ACHN (cell line): ENCODE data around the gene ALDH3B2.
"Not testable (repeated sequence)": the region's sequence is repeated elsewhere in the genome, so short reads cannot be mapped to it uniquely, and the experiment has no call there.

Source experiments
- DNase-seq: peaks from one replicate; pipeline ENCODE4 v3.0.0-alpha.2; 2015
- in situ Hi-C: cut with HindIII; loops from 2 replicates; pipeline ENCODE4 v1.10.0; 2017; ENCODE audit warnings: low sequenced_read_pairs, low pct_ligation_motif_present, low pct_unique_long_range_greater_than_20kb

ALDH3B2 gene

DNA sequence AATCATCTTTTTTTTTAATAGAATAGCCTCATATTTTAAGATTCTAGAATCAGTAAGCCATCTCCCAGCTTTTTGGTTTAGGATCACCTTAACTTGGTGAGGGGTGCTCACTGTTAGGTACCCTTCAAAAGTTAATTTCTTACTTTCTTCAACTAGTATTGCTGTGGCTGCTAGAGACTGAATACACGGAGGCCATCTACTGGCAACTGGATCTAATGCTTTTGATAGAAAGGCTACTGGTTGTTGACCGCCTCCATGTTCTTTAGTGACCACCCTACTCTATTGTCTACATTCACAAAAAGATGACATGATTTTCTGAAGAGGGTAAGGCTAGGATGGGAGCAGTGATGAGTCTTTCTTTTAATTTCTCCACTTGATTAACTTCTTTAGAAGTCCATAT is 16.7 kb upstream of the ALDH3B2 start:
- DNase-seq = no peak
- in situ Hi-C loops = no loop called here

DNA sequence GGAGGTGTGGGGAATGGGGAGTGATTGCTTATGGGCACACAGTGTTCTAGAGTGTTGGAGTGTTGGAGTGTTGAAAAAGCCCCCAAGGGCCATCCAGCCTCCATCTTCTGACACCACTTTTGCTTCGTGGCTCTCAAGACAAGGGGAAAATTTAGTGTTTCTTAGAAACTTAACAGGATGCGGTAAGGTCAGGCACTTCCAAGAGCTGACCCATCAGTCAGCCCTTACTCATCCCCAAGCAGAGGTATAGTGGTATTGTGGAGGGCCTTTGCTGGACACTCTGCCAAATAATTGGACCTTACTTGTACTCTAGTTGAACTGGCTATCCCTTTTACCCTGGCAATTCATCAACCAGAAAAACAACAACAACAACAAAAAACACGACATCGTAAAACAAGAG is 14.8 kb upstream of the ALDH3B2 start:
- DNase-seq = no peak
- in situ Hi-C loops = no loop called here

DNA sequence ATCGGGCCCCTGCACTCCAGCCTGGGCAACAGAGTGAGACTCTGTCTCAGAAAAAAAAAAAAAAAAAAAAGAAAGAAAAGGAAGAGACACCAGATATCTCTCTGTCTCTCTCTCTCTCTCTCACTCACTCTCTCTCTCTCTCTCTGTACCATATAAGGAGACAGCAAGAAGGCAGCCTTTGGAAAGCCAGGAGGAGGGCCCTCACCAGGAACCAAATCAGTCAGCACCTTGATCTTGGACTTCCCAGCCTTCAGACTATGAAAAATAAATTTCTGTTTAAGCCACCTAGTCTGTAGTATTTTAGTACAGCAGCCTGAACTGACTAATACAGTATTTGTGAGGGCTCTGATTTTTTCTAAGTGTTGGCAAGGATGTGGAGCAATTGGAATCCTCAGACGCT is 13.6 kb upstream of the ALDH3B2 start:
- DNase-seq = no peak
- in situ Hi-C loops = no loop called here

DNA sequence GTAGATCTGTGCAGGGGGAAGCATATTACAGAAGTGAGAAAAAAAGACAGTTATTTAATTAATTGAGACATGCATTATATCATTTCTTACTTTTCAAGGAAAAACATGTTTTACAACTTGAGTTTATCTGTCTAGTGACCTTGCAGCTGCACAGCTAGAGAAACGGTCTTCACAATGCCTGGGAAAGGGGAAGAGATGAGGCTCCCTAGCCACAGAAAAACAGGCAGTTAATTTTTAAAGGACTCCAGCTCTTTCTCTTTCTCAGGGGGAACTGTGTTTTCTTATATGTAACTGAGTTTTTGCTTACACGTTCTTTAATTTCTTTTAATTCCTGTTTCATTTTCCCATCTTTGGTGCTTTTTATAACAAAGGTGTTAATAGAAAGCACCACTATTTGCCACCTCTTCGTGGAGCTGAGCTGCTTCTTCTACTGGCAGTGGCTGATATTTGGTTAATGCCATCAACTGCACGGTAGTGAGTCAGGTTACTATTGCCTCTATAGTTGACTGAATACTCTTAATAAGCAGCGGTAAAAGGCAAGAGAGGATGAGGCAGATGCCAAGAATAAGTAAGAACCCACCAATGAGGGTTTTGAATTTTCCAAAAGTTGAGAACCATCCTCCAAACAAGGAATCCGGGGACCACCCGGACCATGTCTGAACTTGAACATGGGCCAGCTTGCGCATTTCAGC is 11.4 kb upstream of the ALDH3B2 start:
- in situ Hi-C loops, DNase-seq: not testable (repeated sequence)

DNA sequence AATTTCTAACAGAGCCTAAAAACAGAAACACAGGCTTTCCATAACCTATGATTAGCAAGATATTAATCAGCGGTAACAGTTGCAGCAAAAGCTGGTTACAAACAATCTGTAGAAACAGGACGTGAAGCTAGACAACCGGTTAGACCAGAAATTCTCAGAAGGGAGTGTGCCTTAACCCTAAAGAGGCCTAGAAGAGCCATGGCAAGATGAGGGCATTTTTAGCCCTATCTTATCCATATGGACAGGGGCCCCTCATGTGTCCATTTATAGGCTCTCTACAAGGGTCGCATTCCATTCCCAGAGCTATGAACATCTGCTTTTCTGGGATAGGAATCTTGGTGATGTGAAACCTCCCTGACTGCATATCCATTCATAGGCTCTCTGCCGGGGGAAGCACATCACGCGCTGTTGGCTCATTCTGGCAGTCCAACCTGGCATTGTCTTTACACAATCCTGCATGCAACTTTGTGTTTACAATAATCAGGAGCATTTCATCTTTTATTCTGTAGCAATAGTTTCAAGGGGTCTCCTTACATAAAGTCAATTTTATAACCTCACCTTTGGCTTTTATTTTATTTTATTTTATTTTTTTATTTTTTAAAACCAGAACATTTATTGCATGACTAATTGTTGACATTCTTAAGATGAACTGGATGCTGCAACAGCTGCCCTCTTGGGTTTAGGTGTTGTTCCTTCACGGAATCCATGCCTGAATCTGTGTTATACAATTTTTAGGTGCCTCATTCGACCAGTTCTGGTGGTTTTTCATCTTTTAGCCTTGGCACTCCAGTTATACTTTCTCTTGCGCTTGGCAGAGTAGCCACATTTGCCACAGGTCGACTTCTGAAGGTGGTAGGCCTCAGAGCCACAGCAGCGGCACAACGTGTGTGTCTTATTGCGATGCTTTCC is 8.0 kb upstream of the ALDH3B2 start:
- in situ Hi-C loops, DNase-seq: not testable (repeated sequence)

DNA sequence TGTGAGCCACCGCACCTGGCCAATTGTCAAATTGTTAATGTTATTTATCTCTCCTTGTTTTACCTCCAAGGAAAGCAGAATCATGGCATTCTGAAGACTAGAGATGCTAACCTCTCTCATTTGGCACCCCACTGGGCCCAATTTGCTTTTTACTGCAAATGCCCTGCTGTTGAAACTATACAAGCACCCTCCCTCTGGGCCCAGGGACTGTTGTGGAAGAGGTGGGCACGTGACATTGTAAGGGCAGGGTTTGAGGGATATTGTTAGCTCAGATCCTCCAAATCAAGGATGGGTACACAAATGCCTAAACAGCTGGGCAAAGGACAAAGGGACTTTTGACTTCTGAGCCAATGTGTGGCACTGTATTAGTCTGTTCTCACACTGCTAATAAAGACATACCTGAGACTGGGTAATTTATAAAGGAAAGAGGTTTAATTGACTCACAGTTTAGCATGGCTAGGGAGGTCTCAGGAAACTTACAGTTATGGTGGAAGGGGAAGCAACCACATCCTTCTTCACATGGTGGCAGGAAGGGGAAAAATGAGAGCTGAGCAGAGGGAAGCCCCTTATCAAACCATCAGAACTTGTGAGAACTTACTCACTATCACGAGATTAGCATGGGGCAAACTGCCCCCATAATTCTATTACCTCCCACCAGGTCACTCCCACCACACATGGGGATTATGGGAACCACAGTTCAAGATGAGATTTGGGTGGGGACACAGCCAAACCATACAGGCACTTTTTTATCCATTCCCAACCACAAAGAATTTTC is 6.5 kb upstream of the ALDH3B2 start:
- no peak for DNase-seq
- in situ Hi-C loops = no loop called here

DNA sequence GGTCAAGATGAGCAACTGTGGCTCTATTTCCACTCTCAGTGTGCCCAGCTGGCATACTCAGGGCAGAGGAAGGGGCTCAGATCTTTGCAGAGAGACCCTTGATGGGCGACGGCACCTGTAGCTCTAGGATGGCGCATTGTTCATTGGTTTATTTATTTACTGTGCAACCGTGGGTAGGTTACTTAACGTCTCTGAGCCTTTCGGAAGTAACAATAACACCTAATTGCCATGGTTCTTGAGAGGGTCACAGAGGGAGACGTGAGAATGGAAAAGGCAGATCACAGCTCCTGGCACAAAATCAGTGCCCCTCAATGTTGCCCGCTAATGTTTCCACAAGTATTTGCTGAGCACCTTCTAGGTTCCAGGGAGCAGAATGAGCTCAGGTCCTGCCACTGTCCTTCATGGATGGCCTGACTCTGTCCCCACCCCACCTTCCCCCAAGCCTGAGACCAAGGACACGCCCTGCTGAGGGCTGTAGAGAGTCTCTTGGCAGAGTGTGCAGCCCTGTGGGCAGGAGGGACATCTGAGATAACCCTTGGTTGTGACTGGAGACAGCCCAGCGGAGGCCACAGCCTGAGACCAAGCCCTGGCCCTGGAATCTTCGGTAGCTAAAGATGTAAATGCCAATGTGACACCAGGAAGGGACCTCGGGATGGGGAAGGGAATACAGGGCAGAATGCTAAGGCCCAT is 780 bp upstream of the ALDH3B2 start:
- in situ Hi-C loops = no loop called here
- DNase-seq = no peak

DNA sequence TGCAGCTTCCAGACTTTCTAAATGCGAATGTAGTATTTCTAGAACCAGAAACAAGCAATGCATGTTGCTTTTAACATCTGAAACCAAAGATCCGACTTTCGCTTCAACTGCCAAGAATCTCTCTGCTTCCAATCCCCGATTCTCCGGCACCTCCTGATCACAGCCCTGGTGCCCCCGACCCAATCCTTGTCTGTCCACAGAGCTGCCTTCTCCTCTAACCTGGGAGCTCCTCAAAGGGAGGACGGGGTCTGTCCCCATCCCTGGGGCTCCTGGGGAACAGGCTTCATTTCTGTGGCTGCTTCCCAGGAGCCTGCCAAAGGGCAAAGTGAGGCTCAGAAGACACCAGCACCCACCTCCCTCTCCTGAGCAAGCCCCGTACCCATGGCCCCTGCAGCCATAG is 521 bp downstream of the ALDH3B2 start:
- no peak for DNase-seq
- in situ Hi-C loops = no loop called here

DNA sequence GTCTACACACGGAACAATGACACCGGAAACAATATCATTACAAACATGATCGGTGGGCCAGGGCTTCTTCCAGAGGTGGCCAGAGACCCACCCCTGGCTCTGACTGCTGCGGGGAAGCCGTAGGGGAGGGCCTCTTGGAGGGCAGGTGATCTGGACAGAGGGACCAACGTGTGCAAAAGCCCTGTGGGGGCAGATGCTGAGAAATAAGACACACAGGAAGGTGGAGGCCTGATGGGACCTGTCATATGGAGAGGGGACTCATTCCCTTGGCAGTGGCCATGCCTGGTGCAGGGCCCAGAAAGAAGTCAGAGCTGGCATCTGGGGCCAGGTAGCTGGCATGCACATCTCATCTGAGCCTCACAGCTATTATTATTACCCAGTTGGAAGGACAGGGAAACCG is 1.1 kb downstream of the ALDH3B2 start:
- no peak for DNase-seq
- in situ Hi-C loops = no loop called here

DNA sequence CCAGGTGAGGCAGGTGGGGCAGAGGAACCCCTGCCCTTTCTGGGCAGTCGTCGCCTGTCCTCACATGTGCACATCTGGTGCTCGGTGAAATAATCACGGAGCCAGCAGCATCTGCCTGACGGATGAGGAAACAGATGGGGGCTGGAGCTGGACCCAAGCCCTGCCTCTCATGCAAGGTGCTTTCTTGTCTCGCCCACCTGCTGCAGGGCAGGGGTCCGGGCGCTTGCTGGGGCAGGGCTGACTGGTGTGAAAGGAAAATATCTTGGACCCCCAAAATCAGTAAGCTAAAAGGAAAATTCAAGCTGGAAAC is 3.3 kb downstream of the ALDH3B2 start:
- in situ Hi-C loops = no loop called here
- no peak for DNase-seq

DNA sequence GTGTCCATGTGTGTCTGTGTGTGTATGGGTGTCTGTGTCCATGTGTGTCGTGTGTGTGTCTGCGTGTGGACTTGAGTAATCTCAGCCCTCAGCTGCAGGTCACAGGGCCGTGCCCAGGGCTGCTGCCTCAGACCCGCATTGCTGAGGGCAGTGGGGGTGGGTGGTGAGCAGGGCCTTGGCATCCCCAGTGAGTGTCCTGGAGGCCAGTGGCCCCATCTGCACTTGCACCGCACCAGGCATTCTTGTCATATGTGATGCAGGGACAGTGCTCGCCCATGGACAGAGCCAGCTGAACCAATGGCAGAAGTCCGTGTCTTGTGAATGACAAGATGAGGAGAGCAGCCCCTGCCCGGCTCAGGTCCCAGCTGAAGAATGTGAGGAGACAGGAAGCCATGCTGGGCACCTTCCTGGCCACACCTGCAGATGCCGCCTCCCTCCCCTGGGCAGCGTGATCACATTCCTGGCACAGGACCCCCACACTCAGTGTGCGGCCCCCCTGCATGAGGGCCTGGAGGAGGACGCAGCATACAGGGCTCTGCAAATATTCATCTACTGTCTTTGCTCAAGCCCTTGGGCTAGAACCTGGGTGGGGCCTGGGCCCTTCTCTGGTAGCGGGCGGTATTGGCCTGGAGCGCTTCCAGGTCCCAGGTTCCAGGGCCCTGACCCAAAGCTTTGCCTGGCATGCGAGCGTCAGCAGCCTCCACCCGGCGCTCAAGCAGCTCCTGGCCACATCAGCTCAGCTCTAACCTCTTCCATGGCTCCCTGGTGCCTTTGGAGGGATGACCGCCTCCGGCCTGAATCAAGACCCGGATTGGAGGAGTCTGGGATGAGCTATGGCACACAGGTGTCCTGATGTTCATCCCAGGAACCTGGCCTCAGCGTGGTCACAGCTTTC is 3.9 kb downstream of the ALDH3B2 start:
- in situ Hi-C loops = no loop called here
- no peak for DNase-seq

DNA sequence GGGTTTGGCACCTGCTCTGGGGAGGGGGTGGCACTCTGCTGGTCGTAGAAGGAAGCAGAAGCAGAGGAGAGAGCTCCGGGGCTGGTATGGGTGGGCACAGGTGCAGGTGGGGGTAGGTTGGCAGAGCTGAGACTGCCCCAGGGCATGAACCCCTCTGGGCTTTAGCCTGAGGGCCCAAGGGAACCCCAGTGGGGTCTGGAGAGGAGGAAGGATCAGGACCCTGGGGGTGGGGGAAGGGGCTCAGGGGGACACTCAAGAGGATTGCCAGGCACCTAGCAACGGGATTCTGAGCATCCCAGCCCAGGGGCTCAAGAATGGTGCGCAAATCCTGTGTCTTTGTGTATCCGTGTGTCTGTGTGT is 6.3 kb downstream of the ALDH3B2 start:
- no peak for DNase-seq
- in situ Hi-C loops = no loop called here

DNA sequence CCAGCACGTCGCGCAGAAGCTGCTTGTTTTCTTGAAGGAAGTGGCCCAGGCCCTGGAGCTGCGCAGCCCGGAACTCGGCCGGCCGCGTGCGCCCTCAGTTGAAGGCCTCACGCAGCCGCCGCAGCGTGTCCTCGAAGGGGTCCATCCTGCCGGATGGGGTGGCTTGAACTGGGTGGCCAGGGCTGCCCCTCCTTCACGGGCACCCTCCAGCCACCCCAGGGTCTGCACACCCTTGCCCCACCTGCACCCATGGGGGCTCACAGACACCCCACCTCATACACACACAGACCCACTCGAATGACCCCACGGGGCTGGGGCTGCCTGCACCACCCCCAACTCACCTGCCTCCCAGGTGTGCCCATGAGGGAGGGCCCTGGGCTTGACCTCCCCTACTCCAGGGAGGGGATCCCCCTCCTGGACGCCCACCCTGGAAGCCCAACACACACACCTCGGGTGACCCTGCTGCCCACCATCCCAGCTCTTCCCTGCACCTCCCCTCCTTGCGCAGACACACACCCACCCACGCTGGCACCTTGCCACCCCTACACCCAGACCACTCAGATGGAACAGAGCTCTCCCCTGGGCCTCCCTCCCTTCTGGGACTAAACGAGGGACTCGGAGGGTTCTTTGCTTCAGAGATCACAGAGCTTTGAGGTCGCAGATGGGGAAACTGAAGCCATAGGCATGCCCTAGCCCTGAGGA is 6.8 kb downstream of the ALDH3B2 start:
- DNase-seq = no peak
- in situ Hi-C loops = no loop called here

DNA sequence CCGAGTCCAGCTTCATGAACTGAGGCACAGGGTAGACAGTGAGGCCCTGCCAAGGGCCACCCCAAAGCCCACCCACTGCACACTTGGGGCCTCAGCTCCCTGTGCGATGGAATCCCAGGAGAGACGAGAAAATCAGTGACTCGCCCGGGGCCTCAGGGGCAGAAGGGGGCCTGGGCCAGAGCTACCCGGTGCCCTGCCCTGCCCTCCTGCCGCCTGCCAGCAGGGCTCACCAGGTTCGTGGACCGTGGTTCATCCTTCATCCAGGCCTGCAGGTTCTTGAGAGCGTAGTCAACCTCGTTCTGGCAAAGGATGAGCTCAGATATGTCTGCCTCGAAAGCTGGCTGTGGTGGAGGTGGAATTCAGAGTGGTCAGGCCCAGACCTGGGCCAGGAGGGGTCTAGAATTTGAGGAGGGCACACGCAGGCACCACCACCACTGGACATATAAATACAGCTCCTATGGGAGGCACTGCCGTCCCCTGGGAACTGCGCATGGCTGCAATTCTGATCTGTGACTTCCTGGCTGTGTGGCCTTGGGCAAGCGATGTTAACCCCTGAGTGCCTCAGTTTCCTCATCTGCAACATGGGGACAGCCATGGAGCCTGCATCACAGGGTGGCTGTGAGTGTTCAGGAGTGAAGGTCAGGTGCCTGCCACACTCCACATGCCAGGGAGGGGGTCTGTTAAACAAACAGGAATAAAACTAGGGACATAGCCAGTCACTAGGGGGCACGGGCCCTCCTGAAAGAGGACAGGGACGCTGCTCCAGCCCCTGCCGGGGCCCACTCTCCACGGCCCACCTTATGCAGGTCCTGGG is 7.5 kb downstream of the ALDH3B2 start:
- DNase-seq = no peak
- in situ Hi-C loops = no loop called here

DNA sequence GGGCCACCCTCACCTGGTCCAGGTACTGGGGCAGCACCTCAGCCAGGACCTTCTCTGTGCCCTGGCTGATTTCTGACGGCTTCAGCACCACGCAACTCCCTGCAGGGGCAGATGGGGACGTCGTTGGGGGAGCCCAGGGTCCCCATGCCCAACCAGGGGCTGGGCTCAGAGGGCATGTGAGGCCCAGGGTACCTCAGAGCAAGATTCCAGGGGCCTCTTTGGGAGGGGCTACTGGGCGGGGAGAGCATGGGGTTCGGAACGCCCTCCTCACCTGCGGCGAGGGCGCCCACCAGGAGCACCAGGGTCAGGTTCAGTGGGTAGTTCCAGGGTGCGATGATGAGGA is 8.1 kb downstream of the ALDH3B2 start:
- DNase-seq = no peak
- in situ Hi-C loops = no loop called here

DNA sequence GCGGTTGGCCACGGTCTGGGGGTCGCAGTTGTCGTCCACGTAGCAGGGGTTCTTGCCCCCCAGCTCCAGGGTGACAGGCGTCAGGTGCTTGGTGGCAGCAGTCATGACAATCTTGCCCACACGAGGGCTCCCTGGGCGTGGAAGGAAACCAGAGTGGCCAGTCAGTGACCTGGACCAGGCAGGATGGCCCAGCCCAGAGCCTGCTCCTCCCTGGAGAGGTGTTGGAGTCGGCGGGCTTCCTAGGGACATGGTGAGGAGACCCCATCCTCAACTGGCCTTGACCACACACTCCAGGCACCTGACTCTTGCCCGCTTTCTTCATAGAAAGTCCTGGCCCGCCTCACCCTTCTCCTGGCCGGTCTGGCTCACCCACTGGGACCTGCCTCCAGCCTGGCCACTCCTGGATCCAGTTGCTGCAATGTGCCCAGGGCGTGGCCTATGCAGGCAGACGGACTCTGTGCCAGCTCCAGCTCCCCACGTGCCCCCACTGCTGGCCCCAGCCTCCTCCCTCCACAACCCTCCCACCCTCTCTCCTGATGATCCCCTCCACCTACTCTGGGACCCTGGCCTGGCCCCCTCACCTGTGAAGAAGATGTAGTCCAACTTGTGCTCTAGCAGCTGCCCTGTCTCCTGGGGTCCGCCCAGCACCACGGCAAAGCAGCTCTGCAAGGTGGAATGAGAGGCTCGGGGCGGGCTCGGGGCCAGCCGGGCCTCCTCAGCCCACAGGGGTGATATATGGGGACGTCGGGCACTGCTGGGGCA is 8.7 kb downstream of the ALDH3B2 start:
- in situ Hi-C loops = no loop called here
- no peak for DNase-seq
